ENCODE data around the gene SH3GLB2.
"Not testable (repeated sequence)": the region's sequence is repeated elsewhere in the genome, so short reads cannot be mapped to it uniquely, and the experiment has no call there.

SH3GLB2 gene

GRCh38 chr9:129054163-129054851, 26.2 kb upstream of the SH3GLB2 start:
- in situ Hi-C loops (cut with MboI; ENCODE audit: low sequenced_read_pairs) = no loop called here

GRCh38 chr9:129053020-129053419, 24.9 kb upstream of the SH3GLB2 start:
- in situ Hi-C loops (cut with MboI; ENCODE audit: low sequenced_read_pairs) = no loop called here

- in situ Hi-C loops (cut with MboI; ENCODE audit: low sequenced_read_pairs) = no loop called here
These were observed 24.5 kb upstream of the SH3GLB2 start for GRCh38 chr9:129052592-129052991.

GRCh38 chr9:129042016-129042415, 13.9 kb upstream of the SH3GLB2 start:
- in situ Hi-C loops (cut with MboI; ENCODE audit: low sequenced_read_pairs) = no loop called here

- in situ Hi-C loops (cut with MboI; ENCODE audit: low sequenced_read_pairs) = no loop called here
These were observed 12.0 kb upstream of the SH3GLB2 start for GRCh38 chr9:129040113-129040643.

DNA sequence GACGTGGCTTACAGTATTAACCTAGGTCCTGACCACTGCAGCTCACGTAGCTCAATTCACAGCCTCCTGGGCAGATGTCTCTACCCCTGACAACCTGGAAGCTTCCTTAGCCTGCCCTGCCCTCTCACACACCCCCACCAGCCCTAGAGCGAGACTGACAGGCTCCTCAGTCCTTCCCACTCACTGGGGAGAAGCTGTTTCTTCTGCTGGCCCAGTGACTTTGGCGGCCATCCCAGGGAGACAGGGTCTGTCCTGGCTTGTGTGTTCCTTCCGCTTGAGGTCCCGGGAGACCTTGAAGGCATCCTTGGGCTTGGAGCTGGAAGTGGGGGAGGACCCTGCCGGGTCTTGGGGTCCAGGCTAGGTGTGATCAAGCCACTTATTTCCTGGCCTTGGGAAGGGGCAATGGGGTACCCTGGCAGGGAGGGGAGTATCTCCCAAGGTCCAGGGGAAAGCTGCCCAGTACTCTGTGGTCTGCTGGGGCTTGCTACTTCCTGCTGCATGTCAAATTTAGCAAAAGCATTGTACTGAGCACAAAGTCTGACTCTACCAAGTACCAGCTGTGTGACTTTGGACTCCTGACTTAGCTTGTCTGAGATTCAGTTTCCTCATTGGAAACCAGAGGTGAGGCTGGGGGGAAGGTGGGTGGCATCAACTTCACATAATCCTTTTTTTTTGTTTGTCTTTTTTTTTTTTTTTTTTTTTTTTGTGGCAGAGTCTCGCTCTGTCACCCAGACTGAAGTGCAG, 10.2 kb upstream of the SH3GLB2 start:
- in situ Hi-C loops (cut with MboI; ENCODE audit: low sequenced_read_pairs) = no loop called here

DNA sequence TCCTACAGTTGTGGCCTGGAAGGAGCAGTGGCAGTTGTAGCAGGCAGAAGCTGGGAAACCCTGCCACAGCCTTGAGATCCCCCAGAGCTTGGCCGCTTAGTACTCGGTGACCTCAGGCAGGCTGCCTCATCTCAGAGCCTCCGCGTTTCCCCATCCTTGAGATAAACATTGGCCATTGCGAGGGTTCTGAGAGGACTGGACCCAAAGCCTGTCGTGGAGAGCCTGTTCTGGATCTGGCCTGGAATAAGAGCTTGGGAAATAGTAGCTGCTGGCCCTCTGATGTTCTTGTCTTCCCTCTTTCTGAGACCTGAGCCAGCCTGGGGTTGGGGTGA, 9.6 kb upstream of the SH3GLB2 start:
- in situ Hi-C loops (cut with MboI; ENCODE audit: low sequenced_read_pairs) = no loop called here

GRCh38 chr9:129036923-129037766, 9.0 kb upstream of the SH3GLB2 start:
- in situ Hi-C loops (cut with MboI; ENCODE audit: low sequenced_read_pairs) = no loop called here

DNA sequence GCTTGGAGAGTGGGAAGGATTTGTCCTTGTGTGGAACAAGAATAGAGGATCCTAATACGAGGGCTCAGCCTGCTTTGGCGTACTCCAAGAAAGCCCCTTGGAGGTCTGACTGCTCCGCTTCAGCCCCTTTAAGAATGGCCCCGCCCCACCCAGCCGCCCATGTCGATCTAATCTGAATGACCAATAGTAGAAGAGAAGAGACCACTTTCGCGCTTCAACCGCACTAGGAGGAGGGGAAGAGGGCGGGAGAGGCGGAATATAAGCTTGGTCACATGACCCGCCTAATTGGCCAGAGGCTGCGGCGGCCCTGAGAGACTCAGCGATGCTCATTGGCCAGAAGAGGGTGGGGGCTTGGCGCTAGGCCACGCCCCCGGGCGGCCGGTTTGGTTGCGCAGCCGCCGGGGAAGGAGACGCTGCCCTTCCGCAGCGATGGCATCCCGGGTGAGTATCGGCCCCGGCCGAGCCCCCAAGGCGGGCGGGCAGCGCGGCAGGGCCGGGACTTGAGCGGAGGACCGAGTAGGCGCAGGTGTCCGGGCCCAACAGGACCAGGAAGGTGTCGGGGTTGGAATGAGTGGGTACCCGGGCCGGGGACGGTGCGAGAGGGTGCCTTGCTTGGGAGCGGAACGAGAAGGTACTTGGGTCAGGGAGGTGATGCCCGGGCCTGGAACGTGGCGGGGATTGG, 8.3 kb upstream of the SH3GLB2 start, which contains the start of gene MIGA2:
Gene MIGA2 (plus strand): TSS at position 386 of the 682 bp plus-strand sequence. CDS start 3,969 bp downstream, outside the sequence.
- in situ Hi-C loops (cut with MboI; ENCODE audit: low sequenced_read_pairs) = no loop called here

- in situ Hi-C loops (cut with MboI; ENCODE audit: low sequenced_read_pairs) = not testable (repeated sequence)
These were observed 7.7 kb upstream of the SH3GLB2 start for GRCh38 chr9:129035838-129036237.

GRCh38 chr9:129033216-129033615, 5.1 kb upstream of the SH3GLB2 start:
- in situ Hi-C loops (cut with MboI; ENCODE audit: low sequenced_read_pairs) = no loop called here

DNA sequence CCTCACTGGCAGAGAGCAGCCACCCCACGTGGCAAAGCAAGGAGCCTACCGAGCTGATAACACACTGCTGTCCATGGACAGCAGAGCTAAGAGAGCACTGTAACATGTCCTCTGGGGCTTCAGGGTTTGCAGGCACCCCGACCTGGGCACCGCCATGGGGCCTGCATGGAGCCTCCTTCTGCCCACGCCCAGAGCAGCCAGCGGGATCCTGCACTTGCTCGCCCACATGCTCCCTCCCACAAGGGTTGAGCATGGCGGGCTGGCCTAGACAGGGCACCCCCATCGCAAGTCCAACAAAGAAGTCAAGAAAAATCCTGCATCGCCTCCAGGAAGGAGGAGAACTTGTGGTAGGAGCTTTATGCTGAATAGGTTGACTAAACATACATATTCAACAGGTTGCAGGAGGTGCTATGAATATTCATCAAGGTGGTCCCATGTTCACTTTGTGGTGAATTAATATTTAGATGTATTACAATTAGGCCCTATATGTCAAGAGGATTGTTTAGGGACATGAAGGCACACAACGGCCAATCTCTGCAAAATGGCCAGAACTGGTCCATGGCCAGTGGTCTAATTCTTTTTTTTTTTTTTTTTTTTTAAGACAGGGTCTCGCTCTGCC, 4.5 kb upstream of the SH3GLB2 start:
- in situ Hi-C loops (cut with MboI; ENCODE audit: low sequenced_read_pairs) = no loop called here

DNA sequence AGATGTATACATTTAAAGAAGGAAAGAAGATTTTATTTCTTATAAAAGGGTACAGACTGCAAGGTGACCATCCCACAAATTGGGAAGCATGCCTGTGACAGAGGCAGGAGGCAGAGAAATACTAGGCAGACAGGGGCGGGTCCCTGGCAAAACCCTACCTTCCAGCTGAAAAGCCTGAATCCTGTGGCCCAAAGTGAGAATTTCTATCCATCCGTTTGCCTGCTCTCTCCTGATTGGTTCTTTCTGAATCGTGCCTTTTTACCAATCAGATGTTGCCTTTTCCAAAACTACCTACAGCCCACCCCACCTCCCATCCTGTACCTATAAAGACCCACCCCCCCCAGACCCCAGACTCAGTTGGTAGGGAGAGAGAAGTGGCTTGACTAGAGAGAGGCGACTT, 3.4 kb upstream of the SH3GLB2 start:
- in situ Hi-C loops (cut with MboI; ENCODE audit: low sequenced_read_pairs) = no loop called here

DNA sequence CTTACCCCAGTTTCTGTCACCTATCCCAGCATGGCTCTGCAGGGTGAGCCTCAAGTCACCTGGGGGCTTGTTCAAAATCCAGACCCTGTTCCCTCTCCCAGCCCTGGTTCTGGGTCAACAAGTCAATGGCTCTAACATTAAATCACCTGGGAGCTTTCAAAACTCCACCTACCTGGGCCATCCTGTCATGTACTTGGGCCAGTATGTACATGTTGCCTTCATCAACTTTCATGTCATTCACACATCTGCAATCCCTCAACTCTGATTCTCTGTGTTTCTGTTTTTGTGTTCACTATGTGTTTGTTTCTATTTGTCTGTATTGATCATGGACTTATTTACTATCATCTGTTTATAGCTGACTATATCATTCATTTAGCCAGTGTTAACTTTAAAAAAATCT, 2.1 kb upstream of the SH3GLB2 start:
- in situ Hi-C loops (cut with MboI; ENCODE audit: low sequenced_read_pairs) = no loop called here

- in situ Hi-C loops (cut with MboI; ENCODE audit: low sequenced_read_pairs) = no loop called here
These were observed 393 bp downstream of the SH3GLB2 start for GRCh38 chr9:129027685-129028191.

- in situ Hi-C loops (cut with MboI; ENCODE audit: low sequenced_read_pairs) = no loop called here
These were observed 877 bp downstream of the SH3GLB2 start for GRCh38 chr9:129027224-129027684.

DNA sequence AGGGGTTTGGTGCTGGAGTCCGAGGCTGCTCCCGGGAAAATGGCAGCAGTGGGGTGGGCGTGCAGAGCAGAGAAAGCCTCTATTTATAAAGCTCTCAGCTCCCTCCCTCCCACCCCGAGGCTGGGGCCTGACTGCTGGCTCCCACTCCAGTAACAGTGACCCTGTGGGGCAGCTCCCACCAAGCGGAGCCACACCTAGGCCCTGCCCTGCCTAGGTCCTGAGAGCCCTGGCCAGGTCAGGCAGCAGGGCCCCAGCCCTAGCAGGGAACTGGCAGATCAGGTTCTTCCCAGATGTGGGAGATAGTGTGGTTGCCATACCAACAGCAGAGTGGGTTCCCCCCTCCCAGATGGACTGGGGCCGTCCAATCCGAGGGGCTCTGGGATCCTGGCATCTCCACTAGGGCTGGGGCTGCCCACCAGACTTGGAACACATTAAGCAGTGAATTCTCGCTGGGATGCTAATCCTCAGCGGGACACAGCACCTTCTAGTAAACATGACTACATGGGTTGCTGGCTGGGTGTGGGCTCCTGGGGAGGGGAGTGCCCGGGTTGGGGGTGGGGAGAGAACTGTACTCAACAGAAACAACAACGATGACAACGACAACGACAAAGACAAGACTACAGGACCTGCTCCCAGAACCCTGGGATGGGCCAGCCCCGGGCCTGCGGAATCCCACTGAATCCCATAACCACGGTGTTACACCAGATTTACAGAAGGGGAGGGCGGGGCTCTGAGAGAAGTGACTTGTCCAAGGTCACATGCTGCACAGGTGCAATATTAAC, 1.5 kb downstream of the SH3GLB2 start:
- in situ Hi-C loops (cut with MboI; ENCODE audit: low sequenced_read_pairs) = no loop called here

DNA sequence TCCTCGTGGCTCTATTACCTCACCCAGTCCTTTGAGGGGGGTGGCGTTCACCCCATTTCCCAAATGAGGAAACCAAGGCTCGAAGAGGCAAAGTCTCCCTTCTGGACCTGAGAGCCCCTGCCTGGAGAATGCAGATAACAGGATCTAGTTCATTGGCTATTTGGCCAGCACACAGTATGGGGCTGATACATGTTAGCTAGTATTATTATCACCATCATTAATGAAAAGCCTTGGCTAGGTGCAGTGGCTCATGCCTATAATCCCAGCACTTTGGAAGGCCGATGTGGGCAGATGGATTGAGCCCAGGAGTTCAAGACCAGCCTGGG, 4.3 kb downstream of the SH3GLB2 start:
- in situ Hi-C loops (cut with MboI; ENCODE audit: low sequenced_read_pairs) = no loop called here

Measured in HL-60/S4 treated with retinoic acid at 250 ng/mL for 4 days and 3 days (cell line).